ENCODE measurements around the gene DMTF1.

- TF ChIP-seq CTCF (IDR thresholded peaks at IDR 0.05 in 8 of 11, conservative IDR thresholded peaks at IDR 0.05 in 3 of 11) (no peak), POLR2AphosphoS5 (IDR thresholded peaks at IDR 0.05) (no peak)
These were observed 2.3 kb downstream of the DMTF1 start for GRCh38 chr7:87154569-87154968.
